LNCaP clone FGC (cell line): ENCODE data around the gene INPP5A.
"Not testable (repeated sequence)": the region's sequence is repeated elsewhere in the genome, so short reads cannot be mapped to it uniquely, and the experiment has no call there.

Experiments
- DNase-seq: peaks from one replicate; pipeline ENCODE4 v3.0.0-alpha.2; 2011; ENCODE audit warnings: low read depth
- H3K4me3 ChIP-seq: 2 replicates; pipeline ENCODE4 v1.5.1; 2011; ENCODE audit warnings: mild to moderate bottlenecking, low read depth, low read length, control low read depth
- TF ChIP-seq, protein P1 (sequence below): IDR thresholded peaks from 2 replicates; pipeline ENCODE4 v1.5.1; 2012; ENCODE audit warnings: mild to moderate bottlenecking; ENCODE audit not compliant: control insufficient read depth, insufficient read depth; ENCODE audit errors: extremely low read depth

INPP5A gene

DNA sequence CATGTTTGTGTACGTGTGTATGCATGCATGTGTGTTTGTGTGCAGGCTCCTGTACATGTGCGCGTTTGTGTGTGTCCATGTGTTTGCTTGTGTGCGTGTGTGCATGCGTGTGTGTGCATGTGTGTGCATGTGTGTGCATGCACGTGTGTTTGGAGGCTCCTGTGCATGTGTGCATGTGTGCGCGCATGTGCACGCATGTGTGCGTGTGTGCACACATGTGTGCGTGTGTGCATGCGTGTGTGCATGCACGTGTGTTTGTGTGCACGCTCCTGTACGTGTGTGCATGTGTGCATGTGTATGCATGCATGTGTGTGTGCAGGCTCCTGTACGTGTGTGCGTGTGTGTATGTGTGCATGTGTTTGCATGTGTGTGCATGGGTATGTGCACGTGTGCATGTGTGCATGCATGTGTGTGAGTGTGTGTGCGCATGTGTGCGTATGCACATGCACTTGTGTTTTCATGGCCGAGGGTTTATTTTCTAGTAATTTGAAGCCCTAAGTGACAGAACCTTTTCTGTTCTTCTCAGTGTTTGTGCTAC lies 59.2 kb downstream of the INPP5A start:
- TF ChIP-seq, protein P1, sequence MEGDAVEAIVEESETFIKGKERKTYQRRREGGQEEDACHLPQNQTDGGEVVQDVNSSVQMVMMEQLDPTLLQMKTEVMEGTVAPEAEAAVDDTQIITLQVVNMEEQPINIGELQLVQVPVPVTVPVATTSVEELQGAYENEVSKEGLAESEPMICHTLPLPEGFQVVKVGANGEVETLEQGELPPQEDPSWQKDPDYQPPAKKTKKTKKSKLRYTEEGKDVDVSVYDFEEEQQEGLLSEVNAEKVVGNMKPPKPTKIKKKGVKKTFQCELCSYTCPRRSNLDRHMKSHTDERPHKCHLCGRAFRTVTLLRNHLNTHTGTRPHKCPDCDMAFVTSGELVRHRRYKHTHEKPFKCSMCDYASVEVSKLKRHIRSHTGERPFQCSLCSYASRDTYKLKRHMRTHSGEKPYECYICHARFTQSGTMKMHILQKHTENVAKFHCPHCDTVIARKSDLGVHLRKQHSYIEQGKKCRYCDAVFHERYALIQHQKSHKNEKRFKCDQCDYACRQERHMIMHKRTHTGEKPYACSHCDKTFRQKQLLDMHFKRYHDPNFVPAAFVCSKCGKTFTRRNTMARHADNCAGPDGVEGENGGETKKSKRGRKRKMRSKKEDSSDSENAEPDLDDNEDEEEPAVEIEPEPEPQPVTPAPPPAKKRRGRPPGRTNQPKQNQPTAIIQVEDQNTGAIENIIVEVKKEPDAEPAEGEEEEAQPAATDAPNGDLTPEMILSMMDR: no peak
- H3K4me3 ChIP-seq: no peak overlapping the region
- no peak for DNase-seq

DNA sequence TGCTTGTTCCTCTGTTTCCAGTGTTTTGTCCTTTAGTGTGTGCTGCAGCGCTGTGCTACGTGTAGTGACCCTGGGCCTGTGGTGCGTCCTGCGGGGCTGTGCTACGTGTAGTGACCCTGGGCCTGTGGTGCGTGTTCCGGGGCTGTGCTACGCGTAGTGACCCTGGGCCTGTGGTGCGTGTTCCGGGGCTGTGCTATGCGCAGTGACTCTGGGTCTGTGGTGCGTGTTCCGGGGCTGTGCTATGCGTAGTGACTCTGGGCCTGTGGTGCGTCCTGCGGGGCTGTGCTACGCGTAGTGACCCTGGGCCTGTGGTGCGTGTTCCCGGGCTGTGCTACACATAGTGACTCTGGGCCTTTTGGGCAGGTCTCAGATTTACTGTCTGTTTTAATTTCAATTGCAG lies 60.1 kb downstream of the INPP5A start:
- DNase-seq: no peak
- TF ChIP-seq, protein P1: no peak
- H3K4me3 ChIP-seq: no peak overlapping the region

DNA sequence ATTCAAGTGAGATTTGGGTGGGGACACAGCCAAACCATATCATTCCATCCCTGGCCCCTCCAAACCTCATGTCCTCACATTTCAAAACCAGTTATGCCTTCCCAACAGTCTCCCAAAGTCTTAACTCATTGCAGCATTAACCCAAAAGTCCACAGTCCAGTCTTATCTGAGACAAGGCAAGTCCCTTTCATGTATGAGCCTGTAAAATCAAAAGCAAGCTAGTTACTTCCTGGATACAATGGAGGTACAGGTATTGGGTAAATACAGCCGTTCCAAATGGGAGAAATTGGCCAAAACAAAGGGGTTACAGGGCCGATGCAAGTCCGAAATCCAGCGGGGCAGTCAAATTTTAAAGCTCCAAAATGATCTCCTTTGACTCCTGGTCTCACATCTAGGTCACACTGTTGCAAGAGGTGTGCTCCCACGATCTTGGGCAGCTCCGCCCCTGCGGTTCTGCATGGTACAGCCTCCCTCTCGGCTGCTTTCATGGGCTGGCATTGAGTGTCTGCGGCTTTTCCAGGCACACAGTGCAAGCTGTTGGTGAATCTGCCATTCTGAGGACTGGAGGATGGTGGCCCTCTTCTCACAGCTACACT lies 61.5 kb downstream of the INPP5A start:
- not testable (repeated sequence) for DNase-seq

DNA sequence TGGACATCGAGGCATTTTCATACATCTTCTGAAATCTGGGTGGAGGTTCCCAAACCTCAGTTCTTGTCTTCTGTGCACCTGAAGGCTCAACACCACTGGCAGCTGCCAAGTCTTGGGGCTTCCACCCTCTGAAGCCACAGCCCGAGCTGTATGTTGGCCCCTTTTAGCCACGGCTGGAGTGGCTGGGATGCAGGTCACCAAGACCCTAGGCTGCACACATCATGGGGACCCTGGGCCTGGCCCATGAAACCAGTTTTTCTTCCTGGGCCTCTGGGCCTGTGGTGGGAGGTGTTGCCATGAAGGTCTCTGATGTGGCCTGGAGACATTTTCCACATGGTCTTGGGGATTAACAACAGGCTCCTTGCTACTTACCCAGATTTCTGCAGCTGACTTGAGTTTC lies 62.1 kb downstream of the INPP5A start:
- DNase-seq: no peak
- H3K4me3 ChIP-seq: no peak overlapping the region
- TF ChIP-seq, protein P1: no peak

More for the DNA sequence above, 61.5 kb downstream of the INPP5A start:
- not testable (repeated sequence) for H3K4me3 ChIP-seq

DNA sequence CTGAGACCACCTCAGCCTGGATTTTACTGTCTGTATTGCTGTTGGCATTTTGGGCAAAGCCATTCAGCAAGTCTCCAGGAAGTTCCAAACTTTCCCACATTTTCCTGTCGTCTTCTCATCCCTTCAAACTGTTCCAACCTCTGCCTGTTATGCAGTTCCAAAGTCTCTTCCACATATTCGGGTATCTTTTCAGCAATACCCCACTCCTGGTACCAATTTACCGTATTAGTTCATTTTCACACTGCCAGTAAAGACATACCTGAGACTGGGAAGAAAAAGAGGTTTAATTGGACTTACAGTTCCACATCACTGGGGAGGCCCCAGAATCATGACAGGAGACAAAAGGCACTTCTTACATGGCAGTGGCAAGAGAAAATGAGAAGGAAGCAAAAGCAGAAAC lies 62.8 kb downstream of the INPP5A start:
- DNase-seq: no peak
- TF ChIP-seq, protein P1: no peak
- no peak overlapping the region for H3K4me3 ChIP-seq

DNA sequence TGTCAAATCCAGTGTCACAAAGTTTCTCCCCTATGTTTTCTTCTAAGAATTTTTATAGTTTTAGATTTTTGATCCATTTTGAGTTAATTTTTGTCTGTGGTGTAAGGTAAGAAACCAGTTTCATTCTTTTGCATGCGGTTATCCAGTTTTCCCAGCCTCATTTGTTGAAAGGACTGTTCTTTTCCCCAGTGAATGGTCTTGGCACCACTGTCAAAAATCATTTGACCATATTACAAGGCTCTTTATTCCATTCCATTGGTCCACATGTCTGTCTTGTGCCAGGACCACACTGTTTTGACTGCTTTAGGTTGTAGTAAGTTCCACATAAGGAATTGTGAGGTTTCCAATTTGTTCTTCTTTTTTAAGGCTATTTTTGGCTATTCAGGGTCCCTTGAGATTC lies 64.0 kb downstream of the INPP5A start:
- DNase-seq: no peak
- TF ChIP-seq, protein P1: no peak
- no peak overlapping the region for H3K4me3 ChIP-seq

DNA sequence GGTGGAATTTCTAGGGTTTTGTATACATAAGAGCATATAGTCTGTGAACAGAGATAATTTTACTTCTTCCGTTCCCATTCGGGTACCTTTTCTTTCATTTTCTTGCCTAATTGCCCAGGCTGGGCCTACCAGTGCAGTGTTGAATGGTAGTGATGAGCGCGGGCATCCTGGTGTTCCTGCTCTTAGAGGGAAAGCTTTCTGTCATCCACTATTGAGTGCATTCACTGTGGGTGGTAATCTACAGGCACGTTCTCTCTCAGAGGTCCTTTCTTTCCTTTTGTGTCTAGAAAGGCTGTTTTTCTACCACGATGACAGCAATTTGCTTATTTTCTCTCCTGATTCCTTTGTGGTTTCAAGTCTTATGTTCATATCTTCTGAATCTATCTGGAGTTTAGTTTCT lies 65.0 kb downstream of the INPP5A start:
- TF ChIP-seq, protein P1: no peak
- H3K4me3 ChIP-seq: no peak overlapping the region
- DNase-seq: no peak
